H1 (cell line): ENCODE measurements around the gene AP3B2. TPM values are rescaled to one million over a fixed set of nuclear protein-coding genes. Genes with fewer than 3 reads are reported as not detected.

Source experiments
- ASH2L ChIP-seq: fragments of 200-600, 300-600 bp; sonication (generic); IDR thresholded peaks from one replicate; pipeline ENCODE4 v1.7.1; 2017; ENCODE audit warnings: low read length
- BACH1 ChIP-seq: IDR thresholded peaks from 2 replicates; pipeline ENCODE4 v1.6.1; 2012; ENCODE audit warnings: low read length, improper control_type of control experiment
- CBX8 ChIP-seq: fragments of 300-800, 300-1000 bp; sonication (generic); IDR thresholded peaks from 2 replicates; pipeline ENCODE4 v1.7.1; 2016; ENCODE audit warnings: low read depth, low read length, borderline replicate concordance
- CEBPB ChIP-seq: IDR thresholded peaks from 2 replicates; pipeline ENCODE4 v1.6.1; 2012; ENCODE audit warnings: low read depth, low read length
- CHD1 ChIP-seq: IDR thresholded peaks from 2 replicates; pipeline ENCODE4 v1.6.1; 2012; ENCODE audit warnings: low read depth, low read length, improper control_type of control experiment
- CHD2 ChIP-seq: IDR thresholded peaks from 2 replicates; pipeline ENCODE4 v1.6.1; 2012; ENCODE audit warnings: low read length, improper control_type of control experiment
- CTCF ChIP-seq, 3 experiments: IDR thresholded peaks; 1 replicate in 2 of 3; 2 replicates in 1 of 3; pipeline versions ENCODE4 v1.5.1 to v1.6.1; 2011; ENCODE audit warnings: low read length in 3 of 3, mild to moderate bottlenecking in 3 of 3, inconsistent platforms in 2 of 3, low read depth in 1 of 3, moderate library complexity in 1 of 3; ENCODE audit not compliant: insufficient read depth in 1 of 3; ENCODE audit errors: control extremely low read depth in 1 of 3
- GABPA ChIP-seq: IDR thresholded peaks from 2 replicates; pipeline ENCODE4 v1.6.1; 2011; ENCODE audit warnings: mild to moderate bottlenecking, low read length, moderate library complexity, borderline replicate concordance; ENCODE audit not compliant: insufficient read depth
- HDAC2 ChIP-seq, 2 experiments: fragments of 300-600 bp in 1 of 2; sonication (generic) in 1 of 2; IDR thresholded peaks; 2 replicates each; pipeline ENCODE4 v1.6.1; 2011 to 2012; ENCODE audit warnings: low read depth in 2 of 2, low read length in 2 of 2, mild to moderate bottlenecking in 2 of 2, moderate library complexity in 2 of 2, borderline replicate concordance in 1 of 2, inconsistent platforms in 1 of 2
- KDM4A ChIP-seq: IDR thresholded peaks from one replicate; pipeline ENCODE4 v1.7.1; 2012; ENCODE audit warnings: low read depth, mild to moderate bottlenecking, moderate library complexity, low read length, inconsistent platforms; ENCODE audit not compliant: severe bottlenecking
- MAX ChIP-seq: IDR thresholded peaks from 2 replicates; pipeline ENCODE4 v1.6.1; 2012; ENCODE audit warnings: inconsistent platforms
- POLR2A ChIP-seq, 2 experiments: IDR thresholded peaks; 1 replicate in 1 of 2; 2 replicates in 1 of 2; pipeline ENCODE4 v1.6.1; 2011; ENCODE audit warnings: low read depth in 2 of 2, low read length in 2 of 2, mild to moderate bottlenecking in 2 of 2; ENCODE audit errors: control extremely low read depth in 1 of 2
- SAP30 ChIP-seq: fragments of 300-600 bp; sonication (generic); IDR thresholded peaks from 2 replicates; pipeline ENCODE4 v1.7.1; 2012; ENCODE audit warnings: low read length, moderate library complexity, mild to moderate bottlenecking, inconsistent platforms; ENCODE audit not compliant: insufficient read depth, insufficient replicate concordance
- SP4 ChIP-seq: IDR thresholded peaks from 2 replicates; pipeline ENCODE4 v1.6.1; 2012; ENCODE audit warnings: low read length, inconsistent platforms
- TAF1 ChIP-seq: IDR thresholded peaks from 2 replicates; pipeline ENCODE4 v1.6.1; 2011; ENCODE audit warnings: mild to moderate bottlenecking, low read depth, low read length
- TAF7 ChIP-seq: optimal IDR thresholded peaks from 2 replicates; pipeline ENCODE3; 2011; ENCODE audit warnings: low read depth, mild to moderate bottlenecking, inconsistent platforms, low read length, moderate library complexity, borderline replicate concordance
- TBP ChIP-seq: IDR thresholded peaks from 2 replicates; pipeline ENCODE4 v1.6.1; 2011; ENCODE audit warnings: low read depth, low read length, improper control_type of control experiment
- ZNF274 ChIP-seq: IDR thresholded peaks from 2 replicates; pipeline ENCODE4 v1.7.0; 2012; ENCODE audit warnings: low read length, borderline replicate concordance; ENCODE audit errors: extremely low read depth
- polyA plus RNA-seq, 7 experiments: library from polyadenylated mRNA; depleted of rRNA in 3 of 7; stranded (reverse) in 5 of 7; unstranded in 2 of 7; fragments of >200 nt in 5 of 7; fragments of 200-250 nt in 2 of 7; gene quantifications; 1 replicate in 5 of 7; 2 replicates in 1 of 7; 4 replicates in 1 of 7; pipeline versions ENCODE4 v1.2.1 to v1.2.3, GENCODE V29; 2011 to 2013; ENCODE audit warnings: missing spikeins in 2 of 7, mixed read lengths in 2 of 7
- total RNA-seq: library from RNA; stranded (reverse); fragmentation: NEBNext Ultra II Directional; extraction: Animal tissue kit (Norgen Biotek cat#: 25700); gene quantifications from 2 replicates; pipeline ENCODE4 v1.2.1, GENCODE V29; 2021

The AP3B2 gene
- total and polyA plus RNA-seq, 2 of the 8 experiments (the other 6 are each of a cell fraction or from before 2014, with no cell fraction given): 21.8 to 25.7 TPM

GRCh38 chr15:82680200-82681102, 29.2 kb downstream of the AP3B2 start (continued):
- TF ChIP-seq CTCF (IDR thresholded peaks at IDR 0.05; ENCODE audit: control extremely low read depth in 1 of 3, insufficient read depth in 1 of 3, low read depth in 1 of 3, low read length in 3 of 3): peak; percentile 52 to 65 (median 55)
- no peak for TF ChIP-seq BACH1
- TF ChIP-seq HDAC2 (IDR thresholded peaks at IDR 0.05; ENCODE audit: borderline replicate concordance in 1 of 2, low read depth in 2 of 2, low read length in 2 of 2): no peak; a peak in 1 of 4 replicates
- peak; percentile 90 for TF ChIP-seq KDM4A
- peak; percentile 48; the same call in 1 of the 2 replicates for TF ChIP-seq TBP
- no peak for TF ChIP-seq CBX8
- 0 out of 2 replicates have a peak, but pooled peaks have one; percentile 34 for TF ChIP-seq CHD2
- peak; percentile 87 to 88 for TF ChIP-seq POLR2A (IDR thresholded peaks at IDR 0.05; ENCODE audit: control extremely low read depth in 1 of 2, low read depth in 2 of 2, low read length in 2 of 2)
- peak; percentile 14 for TF ChIP-seq TAF7
- no peak for TF ChIP-seq SAP30
- peak; percentile 64; the same call in 1 of the 2 replicates for TF ChIP-seq TAF1
- TF ChIP-seq CHD1: no peak
- peak; percentile 19; the same call in 1 of the 2 replicates for TF ChIP-seq MAX
- TF ChIP-seq GABPA: no peak
- TF ChIP-seq ZNF274: no peak
- TF ChIP-seq ASH2L: peak; percentile 37
- TF ChIP-seq CEBPB: peak; percentile 45; the same call in 1 of the 2 replicates
- TF ChIP-seq SP4: peak; percentile 73
